HT1080 (cell line): Measurements from ENCODE around the gene URB1. TPM values are rescaled to one million over a fixed set of nuclear protein-coding genes. Genes with fewer than 3 reads are reported as not detected.

Experiments used
- DNase-seq: peaks from one replicate; pipeline ENCODE4 v3.0.0-alpha.2; 2015; ENCODE audit warnings: low read depth
- total RNA-seq: library from RNA; depleted of rRNA; stranded (reverse); fragments of >200 nt; shearing (Covaris generic); gene quantifications from 2 replicates; pipeline ENCODE4 v1.2.3, GENCODE V29; 2014

The URB1 gene
- total RNA-seq, 1 experiment from 2014 or later = 38.1 TPM

GRCh38 chr21:32348604-32349332, 44.0 kb downstream of the URB1 start:
- no peak for DNase-seq

- DNase-seq = no peak
Measured at GRCh38 chr21:32347977-32348376, 44.8 kb downstream of the URB1 start.

- no peak for DNase-seq
Measured at GRCh38 chr21:32347351-32347750, 45.5 kb downstream of the URB1 start.

- DNase-seq = no peak
Measured at GRCh38 chr21:32346951-32347350, 45.9 kb downstream of the URB1 start.

GRCh38 chr21:32340863-32341848, 51.7 kb downstream of the URB1 start:
- DNase-seq = no peak

- no peak for DNase-seq
Measured at GRCh38 chr21:32338209-32338921, 54.4 kb downstream of the URB1 start.

GRCh38 chr21:32337206-32337605, 55.6 kb downstream of the URB1 start:
- no peak for DNase-seq

- DNase-seq = peak; percentile 36
Measured at GRCh38 chr21:32336711-32337110, 56.1 kb downstream of the URB1 start.

GRCh38 chr21:32335601-32336575, 56.9 kb downstream of the URB1 start:
- no peak for DNase-seq

- no peak for DNase-seq
Measured at GRCh38 chr21:32334980-32335531, 57.8 kb downstream of the URB1 start.

GRCh38 chr21:32333953-32334673, 58.7 kb downstream of the URB1 start:
- no peak for DNase-seq

- DNase-seq = no peak
Measured at GRCh38 chr21:32332463-32332951, 60.3 kb downstream of the URB1 start.

- no peak for DNase-seq
Measured at GRCh38 chr21:32331444-32332305, 61.1 kb downstream of the URB1 start.

- DNase-seq = no peak
Measured at GRCh38 chr21:32330784-32331311, 62.0 kb downstream of the URB1 start.

GRCh38 chr21:32329776-32330175, 63.0 kb downstream of the URB1 start:
- peak; percentile 64 for DNase-seq

GRCh38 chr21:32329331-32329730, 63.5 kb downstream of the URB1 start:
- no peak for DNase-seq

GRCh38 chr21:32328595-32328994, 64.2 kb downstream of the URB1 start:
- DNase-seq = no peak

- DNase-seq = no peak
Measured at GRCh38 chr21:32325706-32326105, 67.1 kb downstream of the URB1 start.
